Pericardium fibroblast (primary cell): Measurements from ENCODE around the gene ACAD9. TPM values are rescaled to one million over a fixed set of nuclear protein-coding genes. Genes with fewer than 3 reads are reported as not detected.

Source experiments
- total RNA-seq: library from RNA; depleted of rRNA; stranded (reverse); fragments of >200 nt; gene quantifications from 2 replicates; pipeline ENCODE4 v1.2.3, GENCODE V29; 2015

The ACAD9 gene
- 21.0 and 21.8 TPM in 2 replicates for total RNA-seq

DNA sequence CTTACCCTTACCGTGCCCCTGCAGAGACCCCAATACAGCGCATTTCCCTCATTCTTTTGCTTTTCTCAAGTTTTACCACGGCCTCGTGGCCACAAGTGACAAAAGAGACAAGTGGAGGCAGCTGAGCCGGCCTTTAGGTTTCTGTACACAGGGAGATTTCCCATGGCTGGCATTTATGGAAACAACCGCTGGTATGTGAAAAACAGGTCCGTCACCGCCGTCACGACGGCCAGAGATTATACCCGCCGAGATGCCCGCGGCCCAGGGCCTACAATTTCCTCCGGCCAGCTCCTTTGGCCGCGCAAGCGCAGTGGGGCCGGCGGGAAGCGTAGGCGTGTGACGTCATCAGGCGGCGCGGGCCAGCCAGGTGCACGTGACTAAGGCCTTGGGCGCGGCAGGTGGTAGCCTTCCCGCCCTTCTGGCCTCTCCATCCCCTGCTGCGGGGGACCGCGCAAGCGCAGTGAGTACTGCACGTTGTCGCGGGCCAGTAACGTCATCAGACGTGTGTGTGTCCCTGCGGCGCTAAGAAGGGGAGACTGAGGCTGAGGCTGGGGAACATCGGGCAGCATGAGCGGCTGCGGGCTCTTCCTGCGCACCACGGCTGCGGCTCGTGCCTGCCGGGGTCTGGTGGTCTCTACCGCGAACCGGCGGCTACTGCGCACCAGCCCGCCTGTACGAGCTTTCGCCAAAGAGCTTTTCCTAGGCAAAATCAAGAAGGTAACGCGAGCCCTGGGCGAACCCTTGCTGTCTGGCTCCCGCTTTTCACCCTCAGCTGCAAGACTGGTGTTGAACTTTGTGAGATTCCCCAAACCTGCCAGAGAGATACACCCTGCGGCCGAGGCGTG is at the start of gene ACAD9:
Gene ACAD9 (plus strand): TSS at position 496 of the 845 bp plus-strand sequence. CDS start 72 bp downstream, at position 568.

Other genes with a start within 250 kb of the ACAD9 start
- 241 and 333 TPM in 2 replicates for gene RPN1, start 228.8 kb upstream of the ACAD9 start, total RNA-seq
- 67.8 and 67.9 TPM in 2 replicates for gene RAB7A, start 153.4 kb upstream of the ACAD9 start, total RNA-seq
- gene CFAP92, start 114.5 kb downstream of the ACAD9 start, total RNA-seq: not detected in 2 replicates
- not detected in 2 replicates for gene EFCC1, start 121.7 kb downstream of the ACAD9 start, total RNA-seq
- gene GP9, start 181.2 kb downstream of the ACAD9 start, total RNA-seq: not detected in 2 replicates
- 2.6 and 19.1 TPM in 2 replicates for gene RAB43, start 242.2 kb downstream of the ACAD9 start, total RNA-seq